HEK293 (cell line): ENCODE data around the gene EMC6.

Experiments used
- CTCF ChIA-PET: fragments of 350-600 bp; formaldehyde crosslinking; extraction: SDS; loops from one replicate; lab custom pipeline; 2021; ENCODE audit warnings: antibody characterized with exemption; lab: Yijun Ruan, JAX
- POLR2A ChIA-PET: fragments of 300-600 bp; formaldehyde crosslinking; extraction: SDS; loops from one replicate; lab custom pipeline; 2020; ENCODE audit warnings: antibody characterized with exemption, inconsistent platforms; lab: Yijun Ruan, JAX
- H3K27ac ChIP-seq: fragments of 200-500 bp; sonication (Bioruptor generic); 2 replicates; pipeline ENCODE4 v1.5.1; 2014; ENCODE audit warnings: low read depth, low read length, control low read depth, inconsistent platforms; ENCODE audit errors: extremely low read depth
- H3K36me3 ChIP-seq, 2 experiments: fragments of 200-500 bp in 1 of 2; sonication (Bioruptor generic) in 1 of 2; 1 replicate in 1 of 2; 2 replicates in 1 of 2; pipeline ENCODE4 v1.5.1; 2014 to 2017; ENCODE audit warnings: inconsistent platforms in 2 of 2, low read length in 2 of 2; ENCODE audit not compliant: control insufficient read depth in 2 of 2, insufficient read depth in 1 of 2
- H3K4me1 ChIP-seq: fragments of 200-500 bp; sonication (Bioruptor generic); 2 replicates; pipeline ENCODE4 v1.5.1; 2014; ENCODE audit warnings: mild to moderate bottlenecking, low read length, inconsistent platforms; ENCODE audit not compliant: control insufficient read depth, insufficient read depth
- H3K4me3 ChIP-seq: 2 replicates; pipeline ENCODE4 v1.5.1; 2011; ENCODE audit warnings: low read depth, mild to moderate bottlenecking, control low read depth, low read length, moderate library complexity
- H3K9me3 ChIP-seq: fragments of 200-500 bp; sonication (Bioruptor generic); 2 replicates; pipeline ENCODE4 v1.5.1; 2014; ENCODE audit warnings: low read depth, low read length, inconsistent platforms; ENCODE audit not compliant: control insufficient read depth, insufficient read depth
- MZF1 ChIP-seq: fragments of 450-650 bp; formaldehyde crosslinking; IDR thresholded peaks from 2 replicates; pipeline ENCODE4 v1.5.1; 2017; ENCODE audit warnings: missing biosample characterization, missing genetic modification characterization, borderline replicate concordance
- TRIM28 ChIP-seq: IDR thresholded peaks from 2 replicates; pipeline ENCODE4 v1.6.1; 2011; ENCODE audit warnings: low read length, control low read depth, borderline replicate concordance
- ZNF121 ChIP-seq: fragments of 450-650 bp; formaldehyde crosslinking; IDR thresholded peaks from 2 replicates; pipeline ENCODE4 v1.5.1; 2016; ENCODE audit warnings: missing biosample characterization, missing genetic modification characterization
- ZNF280C ChIP-seq: fragments of 450-650 bp; formaldehyde crosslinking; IDR thresholded peaks from 2 replicates; pipeline ENCODE4 v1.5.1; 2016; ENCODE audit warnings: missing biosample characterization, missing genetic modification characterization
- ZNF335 ChIP-seq: fragments of 450-650 bp; formaldehyde crosslinking; conservative IDR thresholded peaks from 2 replicates; pipeline ENCODE4 v1.5.1; 2016; ENCODE audit warnings: missing biosample characterization, missing genetic modification characterization
- ZNF366 ChIP-seq: fragments of 450-650 bp; formaldehyde crosslinking; conservative IDR thresholded peaks from 2 replicates; pipeline ENCODE4 v1.5.1; 2016; ENCODE audit warnings: missing biosample characterization, missing genetic modification characterization
- ZNF585B ChIP-seq: fragments of 450-650 bp; formaldehyde crosslinking; IDR thresholded peaks from 2 replicates; pipeline ENCODE4 v1.5.1; 2016; ENCODE audit warnings: missing biosample characterization, missing genetic modification characterization
- ZNF664 ChIP-seq: fragments of 450-650 bp; formaldehyde crosslinking; IDR thresholded peaks from 2 replicates; pipeline ENCODE4 v1.5.1; 2016; ENCODE audit warnings: missing biosample characterization, missing genetic modification characterization
- ZNF701 ChIP-seq: fragments of 450-650 bp; formaldehyde crosslinking; IDR thresholded peaks from 2 replicates; pipeline ENCODE4 v1.5.1; 2016; ENCODE audit warnings: missing biosample characterization, missing genetic modification characterization
- ZNF776 ChIP-seq: fragments of 450-650 bp; formaldehyde crosslinking; IDR thresholded peaks from 2 replicates; pipeline ENCODE4 v1.5.0; 2017; ENCODE audit warnings: missing biosample characterization, missing genetic modification characterization, borderline replicate concordance
- TF ChIP-seq, protein P1 (sequence below): fragments of 450-650 bp; formaldehyde crosslinking; IDR thresholded peaks from 2 replicates; pipeline ENCODE4 v1.5.1; 2016; ENCODE audit warnings: missing biosample characterization, missing genetic modification characterization
- TF ChIP-seq, protein P2 (sequence below): fragments of 450-650 bp; formaldehyde crosslinking; IDR thresholded peaks from 2 replicates; pipeline ENCODE4 v1.5.1; 2016; ENCODE audit warnings: missing biosample characterization, missing genetic modification characterization
- TF ChIP-seq, protein P3 (sequence below): fragments of 450-650 bp; formaldehyde crosslinking; conservative IDR thresholded peaks from 2 replicates; pipeline ENCODE4 v1.5.1; 2016; ENCODE audit warnings: low read depth, missing biosample characterization, missing genetic modification characterization

EMC6 gene

GRCh38 chr17:3669548-3669947, 936 bp downstream of the EMC6 start:
- H3K36me3 ChIP-seq: peaks cover 7 to 20% of the 10 kb centered on the region in 2 experiments; a peak in 2 of 3 replicates
- H3K4me1 ChIP-seq: peaks cover 8% of the 10 kb centered on the region; the same call in 1 of the 2 replicates
- ChIA-PET POLR2A (interaction anchor here (0.8 kb wide), 1 partner anchor 10 kb away, joined by 4 read pairs; no protein-coding TSS in a partner anchor), CTCF (interaction anchor here (0.7 to 1.1 kb wide), 3 partner anchors 13 to 65 kb away, joined by 3 to 4 read pairs (median 4); no protein-coding TSS in a partner anchor)
- H3K9me3 ChIP-seq: no peaks in the 10 kb centered on the region
- peak overlapping the region; percentile 90 for H3K4me3 ChIP-seq
- TF ChIP-seq ZNF585B (tag by site-specific recombination): no peak
- TF ChIP-seq, protein P1, sequence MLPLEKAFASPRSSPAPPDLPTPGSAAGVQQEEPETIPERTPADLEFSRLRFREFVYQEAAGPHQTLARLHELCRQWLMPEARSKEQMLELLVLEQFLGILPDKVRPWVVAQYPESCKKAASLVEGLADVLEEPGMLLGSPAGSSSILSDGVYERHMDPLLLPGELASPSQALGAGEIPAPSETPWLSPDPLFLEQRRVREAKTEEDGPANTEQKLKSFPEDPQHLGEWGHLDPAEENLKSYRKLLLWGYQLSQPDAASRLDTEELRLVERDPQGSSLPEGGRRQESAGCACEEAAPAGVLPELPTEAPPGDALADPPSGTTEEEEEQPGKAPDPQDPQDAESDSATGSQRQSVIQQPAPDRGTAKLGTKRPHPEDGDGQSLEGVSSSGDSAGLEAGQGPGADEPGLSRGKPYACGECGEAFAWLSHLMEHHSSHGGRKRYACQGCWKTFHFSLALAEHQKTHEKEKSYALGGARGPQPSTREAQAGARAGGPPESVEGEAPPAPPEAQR (tag by site-specific recombination): no peak
- TF ChIP-seq TRIM28: no peak
- no peak for TF ChIP-seq ZNF335 (tag by site-specific recombination)
- TF ChIP-seq MZF1 (tag by site-specific recombination): no peak
- no peak for TF ChIP-seq ZNF280C (tag by site-specific recombination)
- TF ChIP-seq, protein P2, sequence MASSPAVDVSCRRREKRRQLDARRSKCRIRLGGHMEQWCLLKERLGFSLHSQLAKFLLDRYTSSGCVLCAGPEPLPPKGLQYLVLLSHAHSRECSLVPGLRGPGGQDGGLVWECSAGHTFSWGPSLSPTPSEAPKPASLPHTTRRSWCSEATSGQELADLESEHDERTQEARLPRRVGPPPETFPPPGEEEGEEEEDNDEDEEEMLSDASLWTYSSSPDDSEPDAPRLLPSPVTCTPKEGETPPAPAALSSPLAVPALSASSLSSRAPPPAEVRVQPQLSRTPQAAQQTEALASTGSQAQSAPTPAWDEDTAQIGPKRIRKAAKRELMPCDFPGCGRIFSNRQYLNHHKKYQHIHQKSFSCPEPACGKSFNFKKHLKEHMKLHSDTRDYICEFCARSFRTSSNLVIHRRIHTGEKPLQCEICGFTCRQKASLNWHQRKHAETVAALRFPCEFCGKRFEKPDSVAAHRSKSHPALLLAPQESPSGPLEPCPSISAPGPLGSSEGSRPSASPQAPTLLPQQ: no peak
- no peak for TF ChIP-seq ZNF701 (tag by site-specific recombination)
- TF ChIP-seq, protein P3, sequence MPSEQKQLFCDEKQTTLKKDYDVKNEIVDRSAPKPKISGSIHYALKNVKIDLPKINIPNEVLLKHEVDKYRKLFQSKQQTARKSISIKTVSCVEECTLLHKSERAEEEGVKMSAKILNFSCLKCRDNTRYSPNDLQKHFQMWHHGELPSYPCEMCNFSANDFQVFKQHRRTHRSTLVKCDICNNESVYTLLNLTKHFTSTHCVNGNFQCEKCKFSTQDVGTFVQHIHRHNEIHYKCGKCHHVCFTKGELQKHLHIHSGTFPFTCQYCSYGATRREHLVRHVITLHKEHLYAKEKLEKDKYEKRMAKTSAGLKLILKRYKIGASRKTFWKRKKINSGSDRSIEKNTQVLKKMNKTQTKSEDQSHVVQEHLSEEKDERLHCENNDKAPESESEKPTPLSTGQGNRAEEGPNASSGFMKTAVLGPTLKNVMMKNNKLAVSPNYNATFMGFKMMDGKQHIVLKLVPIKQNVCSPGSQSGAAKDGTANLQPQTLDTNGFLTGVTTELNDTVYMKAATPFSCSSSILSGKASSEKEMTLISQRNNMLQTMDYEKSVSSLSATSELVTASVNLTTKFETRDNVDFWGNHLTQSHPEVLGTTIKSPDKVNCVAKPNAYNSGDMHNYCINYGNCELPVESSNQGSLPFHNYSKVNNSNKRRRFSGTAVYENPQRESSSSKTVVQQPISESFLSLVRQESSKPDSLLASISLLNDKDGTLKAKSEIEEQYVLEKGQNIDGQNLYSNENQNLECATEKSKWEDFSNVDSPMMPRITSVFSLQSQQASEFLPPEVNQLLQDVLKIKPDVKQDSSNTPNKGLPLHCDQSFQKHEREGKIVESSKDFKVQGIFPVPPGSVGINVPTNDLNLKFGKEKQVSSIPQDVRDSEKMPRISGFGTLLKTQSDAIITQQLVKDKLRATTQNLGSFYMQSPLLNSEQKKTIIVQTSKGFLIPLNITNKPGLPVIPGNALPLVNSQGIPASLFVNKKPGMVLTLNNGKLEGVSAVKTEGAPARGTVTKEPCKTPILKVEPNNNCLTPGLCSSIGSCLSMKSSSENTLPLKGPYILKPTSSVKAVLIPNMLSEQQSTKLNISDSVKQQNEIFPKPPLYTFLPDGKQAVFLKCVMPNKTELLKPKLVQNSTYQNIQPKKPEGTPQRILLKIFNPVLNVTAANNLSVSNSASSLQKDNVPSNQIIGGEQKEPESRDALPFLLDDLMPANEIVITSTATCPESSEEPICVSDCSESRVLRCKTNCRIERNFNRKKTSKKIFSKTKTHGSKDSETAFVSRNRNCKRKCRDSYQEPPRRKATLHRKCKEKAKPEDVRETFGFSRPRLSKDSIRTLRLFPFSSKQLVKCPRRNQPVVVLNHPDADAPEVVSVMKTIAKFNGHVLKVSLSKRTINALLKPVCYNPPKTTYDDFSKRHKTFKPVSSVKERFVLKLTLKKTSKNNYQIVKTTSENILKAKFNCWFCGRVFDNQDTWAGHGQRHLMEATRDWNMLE (tag by site-specific recombination): no peak
- TF ChIP-seq ZNF776 (tag by site-specific recombination): no peak
- TF ChIP-seq ZNF366 (tag by site-specific recombination): no peak
- peak overlapping the region; percentile 91 for H3K27ac ChIP-seq

- Histone ChIP-seq H3K36me3 (peaks cover 7 to 10% of the 10 kb centered on the region in 2 experiments; a peak in 2 of 3 replicates), H3K4me1 (peaks cover 6% of the 10 kb centered on the region; the same call in 1 of the 2 replicates), H3K27ac (no peak overlapping the region), H3K4me3 (no peak overlapping the region), H3K9me3 (no peaks in the 10 kb centered on the region)
- ChIA-PET POLR2A (no interaction called here), CTCF (interaction anchor here (0.5 to 1.6 kb wide), 2 partner anchors 10 to 881 kb away, joined by 3 to 5 read pairs; no protein-coding TSS in a partner anchor)
- no peak for TF ChIP-seq ZNF121 (tag by site-specific recombination)
- TF ChIP-seq ZNF664 (tag by site-specific recombination): peak; percentile 92
Measured at GRCh38 chr17:3672571-3672970, 4.0 kb downstream of the EMC6 start.
